ENCODE results near the gene ST7.

DNA sequence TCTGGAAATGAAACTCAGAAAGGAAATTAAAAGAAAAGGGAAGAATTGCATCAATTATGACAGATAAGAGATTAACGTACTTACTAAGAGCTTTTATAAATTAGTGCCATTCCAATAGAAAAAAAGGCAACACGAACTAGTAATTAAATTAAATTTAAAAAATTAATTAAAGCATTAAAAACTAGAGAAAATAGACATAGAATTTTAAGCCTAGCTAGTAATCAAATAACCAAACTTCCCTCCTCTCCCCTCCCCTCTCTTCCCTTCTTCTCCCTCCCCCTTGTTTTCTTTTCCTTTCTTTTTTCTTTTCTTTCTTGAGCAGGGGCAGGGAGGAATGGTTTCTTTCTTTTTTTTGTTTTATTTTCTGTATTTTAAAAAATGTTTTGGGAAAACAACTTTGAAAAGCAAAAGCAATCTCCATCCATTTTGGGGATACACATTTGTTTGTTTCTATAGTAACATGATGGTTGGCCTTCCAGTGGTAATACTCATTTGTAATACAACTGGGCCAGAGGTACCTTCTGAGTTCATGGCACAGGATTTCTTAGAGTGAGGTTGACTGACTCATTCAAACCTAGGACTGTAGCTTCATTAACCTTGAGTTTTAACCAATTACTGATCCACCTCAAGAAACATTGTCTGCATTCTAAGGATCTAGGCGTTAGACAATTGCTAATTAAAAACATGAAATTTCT lies 132.6 kb downstream of the ST7 start:
- TF ChIP-seq POLR2A (IDR thresholded peaks at IDR 0.05) (no peak), POLR2AphosphoS5 (IDR thresholded peaks at IDR 0.05) (no peak)
